ENCODE measurements around the gene ACAP1.
"Not testable (repeated sequence)": the region's sequence is repeated elsewhere in the genome, so short reads cannot be mapped to it uniquely, and the experiment has no call there.

The ACAP1 gene

GRCh38 chr17:7332111-7332510 is 4.2 kb upstream of the ACAP1 start:
- ChIA-PET POLR2A (ENCODE audit: low non-redundant PET) (no interaction called here), CTCF (interaction anchor here (0.6 kb wide), 1 partner anchor 170 kb away, joined by 3 read pairs; no protein-coding TSS in a partner anchor)
- TF ChIP-seq, protein P1, sequence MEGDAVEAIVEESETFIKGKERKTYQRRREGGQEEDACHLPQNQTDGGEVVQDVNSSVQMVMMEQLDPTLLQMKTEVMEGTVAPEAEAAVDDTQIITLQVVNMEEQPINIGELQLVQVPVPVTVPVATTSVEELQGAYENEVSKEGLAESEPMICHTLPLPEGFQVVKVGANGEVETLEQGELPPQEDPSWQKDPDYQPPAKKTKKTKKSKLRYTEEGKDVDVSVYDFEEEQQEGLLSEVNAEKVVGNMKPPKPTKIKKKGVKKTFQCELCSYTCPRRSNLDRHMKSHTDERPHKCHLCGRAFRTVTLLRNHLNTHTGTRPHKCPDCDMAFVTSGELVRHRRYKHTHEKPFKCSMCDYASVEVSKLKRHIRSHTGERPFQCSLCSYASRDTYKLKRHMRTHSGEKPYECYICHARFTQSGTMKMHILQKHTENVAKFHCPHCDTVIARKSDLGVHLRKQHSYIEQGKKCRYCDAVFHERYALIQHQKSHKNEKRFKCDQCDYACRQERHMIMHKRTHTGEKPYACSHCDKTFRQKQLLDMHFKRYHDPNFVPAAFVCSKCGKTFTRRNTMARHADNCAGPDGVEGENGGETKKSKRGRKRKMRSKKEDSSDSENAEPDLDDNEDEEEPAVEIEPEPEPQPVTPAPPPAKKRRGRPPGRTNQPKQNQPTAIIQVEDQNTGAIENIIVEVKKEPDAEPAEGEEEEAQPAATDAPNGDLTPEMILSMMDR (conservative IDR thresholded peaks at IDR 0.05; ENCODE audit: low read depth), result no peak
- no peak for DNase-seq (ENCODE audit: low spot score)
- no peak overlapping the region for H3K27ac ChIP-seq

DNA sequence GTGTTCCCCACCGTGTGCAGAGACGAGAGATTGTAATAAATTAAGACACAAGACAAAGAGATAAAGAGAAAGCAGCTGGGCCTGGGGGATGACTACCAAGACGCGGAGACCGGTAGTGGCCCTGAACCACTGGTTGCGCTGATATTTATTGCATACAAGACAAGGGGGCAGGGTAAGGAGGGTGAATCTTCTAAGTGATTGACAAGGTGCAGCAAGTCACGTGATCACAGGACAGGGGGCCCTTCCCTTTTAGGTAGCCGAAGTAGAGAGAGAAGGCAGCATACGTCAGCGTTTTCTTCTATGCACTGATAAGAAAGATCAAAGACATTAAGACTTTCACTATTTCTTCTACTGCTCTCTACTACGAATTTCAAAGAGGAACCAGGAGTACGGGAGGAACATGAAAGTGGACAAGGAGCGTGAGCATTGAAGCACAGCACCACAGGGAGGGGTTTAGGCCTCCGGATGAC is 3.7 kb upstream of the ACAP1 start:
- H3K27ac ChIP-seq; POLR2A ChIA-PET (ENCODE audit: low non-redundant PET); DNase-seq (ENCODE audit: low spot score): not testable (repeated sequence)
- CTCF ChIA-PET, result interaction anchor here (0.6 kb wide), 1 partner anchor 170 kb away, joined by 3 read pairs; no protein-coding TSS in a partner anchor

GRCh38 chr17:7334938-7335538 is 1.3 kb upstream of the ACAP1 start:
- no peak overlapping the region for H3K27ac ChIP-seq
- DNase-seq (ENCODE audit: low spot score), result no peak
- CTCF ChIA-PET, result interaction anchor here (0.6 to 0.8 kb wide), 3 partner anchors 69 to 100 kb away, joined by 3 to 5 read pairs (median 3); partner anchors contain the start of genes TMEM102 and TMEM256
- POLR2A ChIA-PET (ENCODE audit: low non-redundant PET), result no interaction called here
- TF ChIP-seq, protein P1 (conservative IDR thresholded peaks at IDR 0.05; ENCODE audit: low read depth), result no peak

DNA sequence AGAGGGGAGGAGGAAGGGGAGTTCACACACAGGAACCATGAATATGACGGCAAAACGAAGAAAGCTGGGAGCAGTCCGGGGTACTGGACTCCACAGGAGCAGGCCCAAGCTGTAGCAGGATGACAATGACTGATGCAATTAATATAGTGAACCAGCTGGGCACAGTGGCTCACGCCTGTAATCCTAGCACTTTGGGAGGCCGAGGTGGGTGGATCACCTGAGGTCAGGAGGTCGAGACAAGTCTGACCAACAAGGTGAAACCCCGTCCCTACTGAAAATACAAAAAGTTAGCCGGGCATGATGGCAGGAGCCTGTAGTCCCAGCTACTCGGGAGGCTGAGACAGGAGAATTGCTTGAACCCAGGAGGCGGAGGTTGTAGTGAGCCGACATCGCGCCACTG is 564 bp upstream of the ACAP1 start:
- CTCF ChIA-PET, result interaction anchor here (0.6 kb wide), 1 partner anchor 99 kb away, joined by 3 read pairs; the partner anchor contains the start of gene TMEM102
- DNase-seq (ENCODE audit: low spot score); POLR2A ChIA-PET (ENCODE audit: low non-redundant PET); H3K27ac ChIP-seq: not testable (repeated sequence)

DNA sequence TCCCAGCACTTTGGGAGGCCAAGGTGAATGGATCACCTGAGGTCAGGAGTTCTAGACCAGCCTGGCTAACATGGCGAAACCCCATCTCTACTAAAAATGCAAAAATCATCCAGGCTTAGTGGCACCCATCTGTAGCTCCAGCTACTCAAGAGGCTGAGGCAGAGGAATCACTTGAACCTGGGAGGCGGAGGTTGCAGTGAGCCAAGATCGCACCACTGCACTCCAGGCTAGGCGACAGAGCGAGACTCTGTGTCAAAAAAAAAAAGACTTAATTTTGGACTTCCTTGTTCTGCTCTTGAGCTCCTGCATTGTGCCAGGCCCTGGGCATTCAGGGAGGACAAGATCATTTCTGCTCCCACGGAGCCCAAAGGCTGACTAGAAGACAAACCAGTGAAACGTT is 1.3 kb downstream of the ACAP1 start:
- DNase-seq (ENCODE audit: low spot score); POLR2A ChIA-PET (ENCODE audit: low non-redundant PET); H3K27ac ChIP-seq: not testable (repeated sequence)
- CTCF ChIA-PET, result interaction anchor here (1.0 kb wide), 1 partner anchor 17 kb away, joined by 5 read pairs; the partner anchor contains the start of gene TMEM95

DNA sequence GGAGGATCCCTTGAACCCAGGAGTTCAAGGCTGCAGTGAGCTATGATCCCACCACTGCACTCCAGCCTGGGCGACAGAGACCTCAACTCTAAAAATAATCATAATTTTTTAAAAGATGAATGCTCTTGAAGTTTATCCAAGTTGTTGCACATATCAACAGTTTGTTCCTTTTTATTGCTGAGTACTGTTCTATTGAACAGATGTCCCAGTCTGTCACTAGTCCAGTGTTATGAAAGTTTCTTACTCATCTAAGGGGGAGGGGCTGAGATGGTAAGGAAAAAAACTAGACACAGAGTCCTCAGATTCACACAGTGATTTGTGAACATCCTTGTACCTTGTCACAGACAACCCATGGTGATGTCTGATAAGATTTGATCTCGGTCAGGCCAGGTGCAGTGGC is 3.9 kb downstream of the ACAP1 start:
- POLR2A ChIA-PET (ENCODE audit: low non-redundant PET), result interaction anchor here (0.7 kb wide), 1 partner anchor 9 kb away, joined by 3 read pairs; no protein-coding TSS in a partner anchor
- DNase-seq (ENCODE audit: low spot score), result no peak
- H3K27ac ChIP-seq, result no peak overlapping the region
- TF ChIP-seq, protein P1 (conservative IDR thresholded peaks at IDR 0.05; ENCODE audit: low read depth), result no peak
- CTCF ChIA-PET, result no interaction called here

GRCh38 chr17:7341842-7342241 is 5.5 kb downstream of the ACAP1 start:
- H3K27ac ChIP-seq, result no peak overlapping the region
- no peak for DNase-seq (ENCODE audit: low spot score)
- CTCF ChIA-PET, result no interaction called here
- TF ChIP-seq, protein P1 (conservative IDR thresholded peaks at IDR 0.05; ENCODE audit: low read depth), result no peak
- POLR2A ChIA-PET (ENCODE audit: low non-redundant PET), result interaction anchor here (0.6 kb wide), 1 partner anchor 100 kb away, joined by 3 read pairs; no protein-coding TSS in a partner anchor

GRCh38 chr17:7343250-7343649 is 6.9 kb downstream of the ACAP1 start:
- ChIA-PET CTCF (interaction anchor here (1.5 kb wide), 1 partner anchor 14 kb away, joined by 6 read pairs; the partner anchor contains the start of gene NEURL4), POLR2A (ENCODE audit: low non-redundant PET) (no interaction called here)
- no peak for DNase-seq (ENCODE audit: low spot score)

More at GRCh38 chr17:7343250-7343649, 6.9 kb downstream of the ACAP1 start:
- H3K27ac ChIP-seq, result no peak overlapping the region
- TF ChIP-seq, protein P1 (conservative IDR thresholded peaks at IDR 0.05; ENCODE audit: low read depth), result no peak
